Measurements from ENCODE around the gene AARS2. TPM values are rescaled to one million over a fixed set of nuclear protein-coding genes. Genes with fewer than 3 reads are reported as not detected.

Gene AARS2
- 17.9 and 21.7 TPM in 2 replicates for total RNA-seq

DNA sequence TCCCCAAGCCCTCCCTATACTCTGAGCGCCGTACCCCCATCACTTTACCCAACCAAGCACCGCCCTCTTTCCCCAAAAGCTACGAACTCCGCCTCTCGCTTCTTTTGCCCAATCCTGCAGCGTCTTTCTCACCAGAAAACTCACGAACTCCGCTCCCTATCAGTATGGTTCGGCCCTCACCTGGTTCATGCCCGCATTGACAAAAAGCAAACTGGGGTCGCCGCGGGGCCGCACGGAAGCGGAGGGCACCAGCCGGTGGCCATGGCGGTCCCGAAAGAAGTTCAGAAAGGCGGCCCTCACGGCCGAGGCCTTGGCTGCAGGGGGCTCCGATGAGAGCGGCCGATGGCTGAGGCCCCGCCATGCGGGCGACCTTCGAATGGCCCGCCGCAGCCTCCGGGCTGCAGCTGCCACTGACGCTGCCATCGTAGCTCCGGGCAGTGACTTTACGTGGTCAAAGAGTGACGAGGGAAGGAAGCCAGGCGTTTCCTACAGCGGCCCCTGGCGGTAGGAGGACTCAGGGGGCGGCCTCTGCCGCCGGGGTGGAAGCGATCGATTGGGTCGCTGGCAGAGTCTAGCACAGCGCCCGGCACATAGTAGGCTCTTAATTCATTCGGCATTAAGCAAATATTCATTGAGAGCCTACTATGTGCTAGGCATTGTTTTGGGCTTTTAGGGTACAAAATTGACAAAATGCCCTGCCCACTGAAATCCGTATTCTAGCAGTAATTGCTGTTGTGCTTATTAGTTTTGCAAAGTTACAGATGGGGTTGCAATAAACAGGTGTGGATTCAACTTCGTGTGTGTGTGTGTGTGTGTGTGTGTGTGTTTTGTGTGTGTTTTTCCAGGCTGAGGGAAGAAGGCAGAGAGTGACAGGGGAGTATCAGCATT lies at the start of gene AARS2:
TSS of gene AARS2 (minus strand) at position 447 of the 888 bp plus-strand sequence. CDS start at position 423, 24 bp downstream.

DNA sequence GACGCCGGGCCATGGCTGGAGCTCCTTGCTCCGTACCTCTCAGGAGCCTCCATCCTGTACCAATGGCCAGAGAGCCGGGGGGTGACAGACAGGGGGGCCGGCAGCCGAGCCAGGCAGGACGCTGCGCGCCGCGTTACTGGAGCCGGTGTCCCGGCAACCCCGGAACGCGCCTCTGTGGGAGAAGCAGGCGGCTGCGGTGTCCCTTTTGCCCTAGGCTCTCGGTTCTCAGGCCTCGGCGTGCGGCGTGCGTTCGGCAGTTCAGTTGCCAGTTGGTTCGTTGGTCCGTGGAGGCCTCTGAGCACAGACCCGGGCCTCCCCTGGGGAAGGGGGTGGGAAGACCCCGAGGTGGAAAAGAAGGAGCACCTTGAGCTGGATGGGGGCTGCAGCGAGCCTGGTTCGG lies 29.3 kb upstream of the AARS2 start, which contains the start of gene SPATS1:
TSS of gene SPATS1 (plus strand) at position 162 of the 400 bp plus-strand sequence. CDS start 446 bp downstream, outside the sequence.

DNA sequence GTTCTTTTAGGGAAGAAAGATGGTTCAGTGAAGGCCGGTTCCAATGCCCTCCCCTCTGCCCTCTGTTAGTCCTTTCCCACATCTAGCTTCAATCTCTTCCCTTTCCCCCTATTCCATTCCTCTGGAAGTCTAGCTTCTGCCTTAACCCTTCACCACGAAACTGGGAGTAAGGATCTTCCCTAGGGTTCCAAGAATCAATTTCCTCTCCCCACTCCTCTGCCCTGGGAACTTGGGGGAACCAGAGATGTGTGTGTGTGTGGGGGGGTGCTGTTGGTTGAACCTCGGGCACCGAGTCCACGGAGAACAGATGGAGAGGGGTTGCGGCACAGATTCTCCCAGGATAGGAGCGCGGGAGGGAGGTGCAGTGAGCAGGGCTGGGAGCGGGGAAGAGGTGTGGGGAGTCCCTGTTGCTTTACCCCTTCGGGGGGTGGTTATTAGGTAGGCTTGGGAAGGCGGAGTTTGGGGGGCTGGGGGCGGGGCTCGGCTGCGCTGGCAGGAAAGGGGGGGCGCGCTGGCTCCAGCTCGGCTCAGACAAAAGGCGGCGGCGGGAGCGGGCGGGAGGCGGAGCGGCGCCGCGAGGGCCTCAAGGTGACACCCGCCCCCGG lies 43.1 kb downstream of the AARS2 start, which contains the start of gene TMEM151B:
TSS of gene TMEM151B (plus strand) at position 530 of the 605 bp plus-strand sequence. CDS start 293 bp downstream, outside the sequence.

DNA sequence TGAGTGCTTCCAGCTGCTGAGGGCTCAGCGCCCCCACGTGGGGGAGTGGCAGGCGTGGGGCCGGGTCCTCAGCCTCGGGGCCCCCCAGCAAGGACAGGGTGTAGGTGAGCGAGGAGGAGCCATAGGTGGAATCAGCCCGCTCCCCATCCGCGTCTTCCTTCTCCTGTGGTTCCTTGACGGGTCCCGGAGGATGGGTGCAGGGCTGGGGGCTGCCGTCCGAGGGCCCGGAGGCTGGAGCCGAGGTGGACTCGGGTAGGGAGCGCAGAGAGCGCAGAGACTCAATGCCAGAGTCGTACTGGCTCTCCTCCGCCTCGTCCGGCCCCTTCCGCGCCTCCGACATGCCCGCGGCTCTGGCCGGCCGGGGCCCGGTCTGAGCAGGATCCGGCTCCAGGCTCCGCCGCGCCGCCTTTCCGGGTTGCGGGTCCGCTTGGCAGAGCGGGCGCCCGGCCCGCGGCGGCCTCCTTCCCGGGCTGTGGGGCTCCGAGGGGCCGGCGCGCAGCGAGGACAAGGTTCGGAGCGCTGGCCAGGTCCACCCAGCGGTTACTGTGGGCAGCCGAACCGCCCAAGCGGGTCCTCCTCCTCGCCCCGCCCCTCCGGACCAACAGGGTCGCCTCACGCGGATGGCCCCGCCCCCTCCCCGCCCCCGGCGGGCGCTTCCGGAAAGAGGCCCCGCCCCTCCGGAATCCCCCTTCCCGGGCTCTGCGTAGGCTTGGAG lies 48.0 kb downstream of the AARS2 start, which contains the start of gene NFKBIE:
TSS of gene NFKBIE (minus strand) at position 545 of the 715 bp plus-strand sequence. CDS start at position 340, 205 bp downstream.

DNA sequence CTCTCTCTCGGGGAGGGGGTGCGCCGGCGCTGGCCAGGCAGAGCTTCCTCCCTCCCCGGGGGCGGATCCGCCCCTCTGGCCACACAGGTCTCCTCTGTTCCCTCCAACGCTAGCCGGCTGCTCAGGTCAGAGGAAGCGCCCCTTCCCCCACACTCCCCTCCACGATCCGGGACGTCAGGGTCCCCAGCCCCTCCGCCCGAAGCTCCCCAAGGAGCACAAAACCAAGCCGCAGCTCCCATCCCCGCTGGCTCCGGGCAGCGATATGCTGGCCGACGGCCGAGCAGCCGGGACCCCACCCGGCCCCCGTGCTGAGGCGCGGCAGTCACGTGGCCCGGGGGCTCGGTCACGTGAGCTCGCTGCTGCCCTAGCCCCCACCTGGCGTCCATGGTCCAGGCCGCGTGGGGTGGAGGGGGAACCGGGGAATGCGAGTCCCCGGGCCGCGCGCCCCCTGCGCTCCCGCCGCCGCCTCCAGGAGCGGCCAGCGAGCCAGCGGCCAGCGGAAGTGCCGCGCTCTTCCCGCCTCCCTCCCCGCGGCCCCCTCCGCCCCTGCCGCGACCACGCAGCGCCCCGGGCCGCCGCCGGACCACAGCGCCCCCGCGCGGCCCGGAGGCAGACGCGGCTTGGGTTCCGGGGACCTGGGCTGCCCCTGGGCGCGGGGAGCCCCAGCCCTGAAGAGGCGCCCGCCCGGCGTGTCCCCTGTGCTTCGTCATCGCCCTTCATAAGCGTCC lies 56.0 kb downstream of the AARS2 start, which contains the start of gene SLC35B2:
TSS of gene SLC35B2 (minus strand) at position 504 of the 728 bp plus-strand sequence. CDS start at position 386, 118 bp downstream.

Other genes starting within 250 kb of the AARS2 start
- 83.2 and 136 TPM in 2 replicates for gene MRPL14, start 185.9 kb downstream of the AARS2 start, total RNA-seq
- gene TMEM63B, start 185.8 kb downstream of the AARS2 start, total RNA-seq = 12.7 and 19.3 TPM in 2 replicates
- 3.0 and 4.2 TPM in 2 replicates for gene CAPN11, start 154.5 kb downstream of the AARS2 start, total RNA-seq
- under 0.01 TPM in 1 of 2 replicates, not detected in the other for gene MYMX, start 96.4 kb downstream of the AARS2 start, total RNA-seq
- 51.7 and 68.9 TPM in 2 replicates for gene SLC29A1, start 89.8 kb downstream of the AARS2 start, total RNA-seq
- gene HSP90AB1, start 66.2 kb downstream of the AARS2 start, total RNA-seq = 888 and 963 TPM in 2 replicates
- gene SLC35B2, start 55.8 kb downstream of the AARS2 start, total RNA-seq = 47.3 and 59.8 TPM in 2 replicates
- 10.4 and 28.7 TPM in 2 replicates for gene NFKBIE, start 47.8 kb downstream of the AARS2 start, total RNA-seq
- gene TMEM151B, start 42.9 kb downstream of the AARS2 start, total RNA-seq = under 0.01 TPM in 1 of 2 replicates, not detected in the other
- gene SPATS1, start 29.3 kb upstream of the AARS2 start, total RNA-seq = not detected in 2 replicates
- gene CDC5L, start 74.4 kb upstream of the AARS2 start, total RNA-seq = 22.7 and 28.0 TPM in 2 replicates

All from epithelial cell of umbilical artery (primary cell).